Erythroblast (primary cell): ENCODE data around the gene CMKLR1.

Source experiments
- GATA1 ChIP-seq: IDR thresholded peaks from 2 replicates; pipeline ENCODE4 v1.6.1; 2011; ENCODE audit warnings: low read depth, mild to moderate bottlenecking, control low read depth, low read length, moderate library complexity
- POLR2A ChIP-seq: IDR thresholded peaks from 2 replicates; pipeline ENCODE4 v1.6.1; 2011; ENCODE audit warnings: mild to moderate bottlenecking, low read length

GRCh38 chr12:108254030-108254429 lies 85.1 kb downstream of the CMKLR1 start:
- TF ChIP-seq POLR2A (no peak), GATA1 (no peak)
